Fibroblast of the conjunctiva (primary cell): Measurements from ENCODE around the gene HNRNPL.
A peak's percentile ranks its signal among the peaks of the same experiment; 100 is the strongest.
"Not testable (repeated sequence)": the region's sequence is repeated elsewhere in the genome, so short reads cannot be mapped to it uniquely, and the experiment has no call there.

Experiments used
- DNase-seq: peaks from one replicate; pipeline ENCODE4 v3.0.0-alpha.2; 2010; ENCODE audit warnings: low read depth

Gene HNRNPL

GRCh38 chr19:38800577-38801347, 49.0 kb downstream of the HNRNPL start:
- no peak for DNase-seq

GRCh38 chr19:38799104-38799503, 50.7 kb downstream of the HNRNPL start:
- no peak for DNase-seq

GRCh38 chr19:38797781-38798180, 52.0 kb downstream of the HNRNPL start:
- DNase-seq, result not testable (repeated sequence)

DNA sequence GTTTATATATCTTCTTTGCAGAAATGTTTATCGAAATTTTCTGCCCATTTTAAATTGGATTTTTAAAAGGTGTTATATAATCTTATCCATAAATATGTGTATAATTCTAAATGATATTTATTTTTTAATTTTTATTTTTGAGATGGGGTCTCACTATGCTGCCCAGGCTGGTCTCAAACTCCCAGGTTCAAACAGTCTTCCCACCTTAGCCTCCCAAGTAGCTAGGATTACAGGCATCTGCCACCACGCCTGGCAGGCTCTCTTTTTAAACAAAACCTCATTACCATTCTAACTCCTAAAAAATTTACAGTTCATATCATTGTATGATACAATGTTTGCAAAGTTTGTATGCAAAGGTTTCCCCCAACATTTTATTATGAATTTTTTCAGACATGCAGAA, 53.6 kb downstream of the HNRNPL start:
- DNase-seq, result no peak

- DNase-seq, result no peak
Measured at GRCh38 chr19:38795549-38795948, 54.2 kb downstream of the HNRNPL start.

DNA sequence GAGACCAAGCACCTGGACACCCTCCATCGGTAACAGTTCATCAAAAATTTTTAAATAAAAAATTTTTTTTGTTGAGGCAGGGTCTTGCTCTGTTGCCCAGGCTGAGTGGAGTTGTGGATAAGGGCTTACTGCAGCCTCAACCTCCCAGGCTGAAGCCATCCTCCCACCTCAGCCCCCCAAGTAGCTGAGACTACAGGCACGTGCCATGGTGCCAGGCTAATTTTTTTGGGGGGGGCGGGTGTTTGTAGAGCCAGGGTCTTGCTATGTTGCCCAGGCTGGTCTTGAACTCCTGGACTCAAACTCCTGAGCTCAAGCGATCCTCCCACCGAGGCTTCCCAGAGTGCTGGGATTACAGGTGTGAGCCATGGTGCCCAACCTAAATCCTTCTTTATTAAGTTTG, 56.1 kb downstream of the HNRNPL start:
- no peak for DNase-seq

GRCh38 chr19:38793177-38793576, 56.6 kb downstream of the HNRNPL start:
- peak; percentile 37 for DNase-seq

- DNase-seq, result no peak
Measured at GRCh38 chr19:38792250-38793111, 57.3 kb downstream of the HNRNPL start.

DNA sequence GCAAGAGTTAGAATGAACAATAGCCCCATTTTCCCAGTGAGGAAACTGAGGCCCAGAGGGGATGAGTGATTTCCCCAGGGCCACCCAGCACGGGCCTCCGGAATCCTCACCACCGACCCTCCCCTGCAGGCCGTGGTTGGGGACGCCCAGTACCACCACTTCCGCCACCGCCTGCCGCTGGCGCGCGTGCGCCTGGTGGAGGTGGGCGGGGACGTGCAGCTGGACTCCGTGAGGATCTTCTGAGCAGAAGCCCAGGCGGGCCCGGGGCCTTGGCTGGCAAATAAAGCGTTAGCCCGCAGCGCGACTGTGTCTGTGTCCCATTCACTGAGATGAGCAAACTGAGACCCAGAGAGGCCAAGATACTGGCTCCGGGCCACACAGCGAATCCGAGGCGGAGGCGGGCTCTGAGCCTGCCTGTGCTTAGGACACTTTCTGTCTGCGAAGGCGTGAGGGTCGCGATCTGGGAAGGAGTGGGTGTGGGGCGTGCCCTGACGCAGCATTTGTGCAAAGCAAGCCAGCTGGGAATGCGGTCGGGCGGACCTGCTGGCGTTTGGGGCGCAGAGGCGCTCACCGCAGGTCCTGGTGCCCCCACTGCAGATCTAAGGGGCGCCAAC, 58.2 kb downstream of the HNRNPL start:
- DNase-seq, result not testable (repeated sequence)

DNA sequence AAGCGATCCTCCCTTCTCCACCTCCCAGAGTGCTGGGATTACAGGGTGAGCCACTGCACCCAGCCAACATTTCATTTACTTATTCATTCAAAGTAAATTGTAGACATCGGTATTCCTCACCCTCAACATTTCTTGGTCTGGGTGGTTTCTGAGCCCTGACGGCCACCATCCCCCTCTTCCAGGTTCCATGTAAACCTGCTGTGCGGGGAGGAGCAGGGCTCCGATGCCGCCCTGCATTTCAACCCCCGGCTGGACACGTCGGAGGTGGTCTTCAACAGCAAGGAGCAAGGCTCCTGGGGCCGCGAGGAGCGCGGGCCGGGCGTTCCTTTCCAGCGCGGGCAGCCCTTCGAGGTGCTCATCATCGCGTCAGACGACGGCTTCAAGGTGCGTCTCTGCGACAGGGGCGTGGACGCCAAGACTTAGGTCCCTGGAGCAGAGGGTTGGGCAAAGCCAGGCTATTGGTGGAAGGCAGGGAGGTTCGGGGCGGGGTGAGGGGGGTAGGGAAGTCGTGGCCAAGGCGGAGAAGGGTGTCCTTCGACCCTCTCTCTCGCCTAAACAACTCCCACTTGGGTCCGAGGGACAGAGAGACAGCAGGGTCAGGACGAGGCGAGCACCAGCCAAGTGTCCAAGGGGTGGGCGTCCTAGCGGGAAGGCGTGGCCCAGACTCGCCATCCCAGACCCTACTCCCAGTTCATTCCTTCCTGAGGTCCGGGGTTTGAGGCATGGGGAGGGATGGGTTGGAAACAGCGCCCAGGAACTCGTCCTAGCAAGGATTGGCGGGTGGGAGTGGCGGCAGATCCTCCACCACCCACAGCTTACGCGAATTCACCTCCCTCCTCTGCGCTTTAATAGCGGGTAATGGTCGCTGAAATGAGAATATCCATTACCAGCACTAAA, 59.0 kb downstream of the HNRNPL start:
- not testable (repeated sequence) for DNase-seq

- DNase-seq, result no peak
Measured at GRCh38 chr19:38788478-38789243, 61.1 kb downstream of the HNRNPL start, which contains the start of gene LGALS7B. Gene LGALS7B (plus strand): TSS chr19:38789200. CDS start chr19:38789227, 27 bp downstream.

GRCh38 chr19:38786572-38787265, 63.1 kb downstream of the HNRNPL start:
- no peak for DNase-seq
